SU-DHL-6 (cell line): ENCODE data around the gene OSM.

Experiments
- H2AFZ ChIP-seq: fragments of 200-600 bp; sonication (generic); 2 replicates; pipeline ENCODE4 v1.6.1; 2014; ENCODE audit warnings: low read depth, mild to moderate bottlenecking, moderate library complexity, mixed read lengths, antibody characterized with exemption, low read length; ENCODE audit not compliant: severe bottlenecking
- H3F3A ChIP-seq: fragments of 200-600 bp; shearing (Covaris generic); 2 replicates; pipeline ENCODE4 v1.6.0; 2016; ENCODE audit warnings: antibody characterized with exemption, mild to moderate bottlenecking; ENCODE audit not compliant: insufficient read depth
- H3K27ac ChIP-seq: fragments of 200-600 bp; sonication (generic); 2 replicates; pipeline ENCODE4 v1.5.1; 2016; ENCODE audit warnings: low read depth, mild to moderate bottlenecking, low read length, moderate library complexity, mixed read lengths
- H3K27me3 ChIP-seq: fragments of 200-600 bp; sonication (generic), shearing (Covaris generic); 2 replicates; pipeline ENCODE4 v1.6.0; 2014; ENCODE audit warnings: mild to moderate bottlenecking, low read length
- H3K36me3 ChIP-seq: fragments of 200-600 bp; sonication (generic); 2 replicates; pipeline ENCODE4 v1.6.1; 2014; ENCODE audit warnings: mild to moderate bottlenecking, low read length, mixed read lengths
- H3K4me2 ChIP-seq: fragments of 300-600, 200-600 bp; shearing (Covaris generic), sonication (generic); 2 replicates; pipeline ENCODE4 v1.6.0; 2014; ENCODE audit warnings: low read length, low read depth, mild to moderate bottlenecking; ENCODE audit not compliant: poor library complexity, severe bottlenecking
- H3K4me3 ChIP-seq: fragments of 200-600 bp; sonication (generic); 2 replicates; pipeline ENCODE4 v1.5.1; 2014; ENCODE audit warnings: antibody characterized with exemption, low read length, mild to moderate bottlenecking, mixed read lengths; ENCODE audit not compliant: insufficient read depth, poor library complexity, severe bottlenecking
- H3K79me2 ChIP-seq: fragments of 200-600 bp; sonication (generic); 2 replicates; pipeline ENCODE4 v1.6.1; 2014; ENCODE audit warnings: mild to moderate bottlenecking, low read length, moderate library complexity; ENCODE audit not compliant: insufficient read depth
- H3K9ac ChIP-seq: fragments of 200-600 bp; sonication (generic); 2 replicates; pipeline ENCODE4 v1.7.0; 2014; ENCODE audit warnings: mild to moderate bottlenecking, low read length
- H3K9me2 ChIP-seq: fragments of 200-600 bp; sonication (generic); replicated peaks from 2 replicates; pipeline ENCODE4 v1.6.1; 2014; ENCODE audit warnings: low read length; ENCODE audit not compliant: insufficient read depth
- H3K9me3 ChIP-seq: fragments of 200-600 bp; sonication (generic); 2 replicates; pipeline ENCODE4 v1.6.1; 2014; ENCODE audit warnings: low read length, mixed read lengths; ENCODE audit not compliant: insufficient read depth
- H4K20me1 ChIP-seq: fragments of 200-600 bp; sonication (generic); 2 replicates; pipeline ENCODE4 v1.6.1; 2014; ENCODE audit warnings: low read depth, mild to moderate bottlenecking, antibody characterized with exemption, low read length, moderate library complexity, mixed read lengths
- EZH2phosphoT487 ChIP-seq: fragments of 200-600 bp; sonication (generic), shearing (Covaris generic); conservative IDR thresholded peaks from 2 replicates; pipeline ENCODE4 v1.6.1; 2018; ENCODE audit warnings: mild to moderate bottlenecking, antibody characterized with exemption, low read length, moderate library complexity, mixed read lengths
- TF ChIP-seq, protein P1 (sequence below): fragments of 200-600 bp; sonication (generic); IDR thresholded peaks from one replicate; pipeline ENCODE4 v1.5.1; 2017; ENCODE audit warnings: antibody characterized with exemption, mild to moderate bottlenecking, low read length, moderate library complexity; ENCODE audit not compliant: insufficient read depth, poor library complexity, severe bottlenecking

The OSM gene

DNA sequence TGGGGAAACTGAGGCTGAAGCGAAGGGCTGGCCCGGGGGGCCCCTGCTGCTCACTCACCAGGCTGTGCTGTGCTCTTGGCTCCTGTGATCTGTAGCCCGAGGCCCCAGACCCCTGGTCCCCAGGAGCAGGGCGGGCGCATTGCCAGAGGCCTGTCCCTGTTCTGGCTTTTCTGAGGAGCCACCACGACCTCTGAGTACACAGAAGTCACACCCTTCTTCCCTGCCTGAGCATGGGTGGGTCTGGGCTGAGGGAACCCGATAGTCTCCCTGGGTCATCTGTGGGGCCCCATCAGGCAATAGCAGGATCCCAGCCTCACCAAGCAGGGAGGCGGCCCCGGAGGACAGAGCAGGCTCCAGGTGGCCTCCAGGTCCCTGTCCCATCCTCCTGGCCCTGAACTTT is 17.5 kb upstream of the OSM start:
- Histone ChIP-seq H3K9me2 (no peaks in the 10 kb centered on the region), H2AFZ (no peak overlapping the region), H3K79me2 (no peaks in the 10 kb centered on the region), H3K27ac (no peak overlapping the region), H3K4me2 (no peak overlapping the region), H4K20me1 (no peaks in the 10 kb centered on the region), H3K9ac (no peak overlapping the region), H3K27me3 (no peaks in the 10 kb centered on the region), H3K36me3 (no peaks in the 10 kb centered on the region), H3K4me3 (no peak overlapping the region), H3F3A (no peaks in the 10 kb centered on the region), H3K9me3 (no peaks in the 10 kb centered on the region)
- TF ChIP-seq, protein P1, sequence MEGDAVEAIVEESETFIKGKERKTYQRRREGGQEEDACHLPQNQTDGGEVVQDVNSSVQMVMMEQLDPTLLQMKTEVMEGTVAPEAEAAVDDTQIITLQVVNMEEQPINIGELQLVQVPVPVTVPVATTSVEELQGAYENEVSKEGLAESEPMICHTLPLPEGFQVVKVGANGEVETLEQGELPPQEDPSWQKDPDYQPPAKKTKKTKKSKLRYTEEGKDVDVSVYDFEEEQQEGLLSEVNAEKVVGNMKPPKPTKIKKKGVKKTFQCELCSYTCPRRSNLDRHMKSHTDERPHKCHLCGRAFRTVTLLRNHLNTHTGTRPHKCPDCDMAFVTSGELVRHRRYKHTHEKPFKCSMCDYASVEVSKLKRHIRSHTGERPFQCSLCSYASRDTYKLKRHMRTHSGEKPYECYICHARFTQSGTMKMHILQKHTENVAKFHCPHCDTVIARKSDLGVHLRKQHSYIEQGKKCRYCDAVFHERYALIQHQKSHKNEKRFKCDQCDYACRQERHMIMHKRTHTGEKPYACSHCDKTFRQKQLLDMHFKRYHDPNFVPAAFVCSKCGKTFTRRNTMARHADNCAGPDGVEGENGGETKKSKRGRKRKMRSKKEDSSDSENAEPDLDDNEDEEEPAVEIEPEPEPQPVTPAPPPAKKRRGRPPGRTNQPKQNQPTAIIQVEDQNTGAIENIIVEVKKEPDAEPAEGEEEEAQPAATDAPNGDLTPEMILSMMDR = no peak
- no peak for TF ChIP-seq EZH2phosphoT487

DNA sequence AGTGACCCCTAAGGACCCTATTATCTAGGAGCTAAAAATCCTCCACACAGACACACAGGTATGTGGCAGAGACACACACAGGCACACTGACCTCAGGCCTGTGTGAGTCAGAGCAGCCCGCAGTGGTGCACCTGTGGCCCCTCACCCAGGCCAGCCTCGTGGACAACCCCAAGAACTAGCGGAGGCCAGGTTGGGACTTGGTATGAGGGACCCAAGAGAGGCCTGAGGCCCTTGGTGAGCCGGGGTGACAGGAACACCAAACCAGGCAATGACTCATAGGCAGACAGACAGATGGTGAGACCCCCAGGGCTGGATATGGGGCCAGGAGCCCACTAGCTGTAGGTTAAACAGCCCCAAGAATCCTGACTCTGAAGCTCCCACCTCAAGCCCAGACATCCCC is 16.7 kb upstream of the OSM start:
- H3K9me3 ChIP-seq = no peaks in the 10 kb centered on the region
- H3F3A ChIP-seq = no peaks in the 10 kb centered on the region
- H3K27me3 ChIP-seq = no peaks in the 10 kb centered on the region
- no peak overlapping the region for H3K27ac ChIP-seq
- H3K4me3 ChIP-seq = no peak overlapping the region
- no peaks in the 10 kb centered on the region for H4K20me1 ChIP-seq
- no peaks in the 10 kb centered on the region for H3K9me2 ChIP-seq
- no peak overlapping the region for H2AFZ ChIP-seq
- H3K36me3 ChIP-seq = no peaks in the 10 kb centered on the region
- no peak overlapping the region for H3K4me2 ChIP-seq
- no peaks in the 10 kb centered on the region for H3K79me2 ChIP-seq
- TF ChIP-seq, protein P1 = no peak
- TF ChIP-seq EZH2phosphoT487 = no peak
- H3K9ac ChIP-seq = no peak overlapping the region

DNA sequence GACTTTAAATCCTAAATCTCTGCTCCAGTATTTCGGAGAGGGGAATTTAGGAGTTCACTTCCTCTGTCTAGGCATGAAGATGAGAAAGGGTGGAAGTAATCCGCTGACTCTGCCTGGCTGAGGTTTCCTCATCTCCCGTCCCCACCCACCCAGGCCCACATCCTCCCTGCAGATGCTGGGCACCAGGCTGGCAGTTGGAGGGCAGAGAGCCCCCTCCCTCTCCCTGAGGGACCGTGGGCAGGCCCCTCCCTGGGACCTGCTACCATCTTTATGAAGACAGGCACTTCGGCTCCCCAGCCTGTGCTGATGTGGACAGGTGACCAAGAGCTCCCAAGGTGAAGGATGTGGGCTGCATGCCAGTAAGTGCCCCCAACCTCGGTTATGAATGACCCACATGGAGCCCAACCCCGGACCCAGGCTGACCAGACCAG is 16.0 kb upstream of the OSM start:
- H3K36me3 ChIP-seq = no peaks in the 10 kb centered on the region
- H3K4me3 ChIP-seq = no peak overlapping the region
- no peak overlapping the region for H2AFZ ChIP-seq
- TF ChIP-seq EZH2phosphoT487 = no peak
- TF ChIP-seq, protein P1 = no peak
- H3K79me2 ChIP-seq = no peaks in the 10 kb centered on the region
- H3K9ac ChIP-seq = no peak overlapping the region
- H3K9me3 ChIP-seq = no peaks in the 10 kb centered on the region
- no peaks in the 10 kb centered on the region for H4K20me1 ChIP-seq
- H3K27me3 ChIP-seq = no peaks in the 10 kb centered on the region
- H3K27ac ChIP-seq = no peak overlapping the region
- no peaks in the 10 kb centered on the region for H3F3A ChIP-seq
- no peak overlapping the region for H3K4me2 ChIP-seq
- no peaks in the 10 kb centered on the region for H3K9me2 ChIP-seq
